HG02763 (cell line): ENCODE results near the gene AQP9.
"Not testable (repeated sequence)": the region's sequence is repeated elsewhere in the genome, so short reads cannot be mapped to it uniquely, and the experiment has no call there.

Experiments
- ATAC-seq: cut with Tn5 transposase; IDR thresholded peaks from one replicate; pipeline ENCODE4 v1.9.1; 2021; ENCODE audit warnings: mild to moderate bottlenecking, moderate library complexity; ENCODE audit not compliant: unreplicated experiment

Gene AQP9, protein sequence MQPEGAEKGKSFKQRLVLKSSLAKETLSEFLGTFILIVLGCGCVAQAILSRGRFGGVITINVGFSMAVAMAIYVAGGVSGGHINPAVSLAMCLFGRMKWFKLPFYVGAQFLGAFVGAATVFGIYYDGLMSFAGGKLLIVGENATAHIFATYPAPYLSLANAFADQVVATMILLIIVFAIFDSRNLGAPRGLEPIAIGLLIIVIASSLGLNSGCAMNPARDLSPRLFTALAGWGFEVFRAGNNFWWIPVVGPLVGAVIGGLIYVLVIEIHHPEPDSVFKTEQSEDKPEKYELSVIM

DNA sequence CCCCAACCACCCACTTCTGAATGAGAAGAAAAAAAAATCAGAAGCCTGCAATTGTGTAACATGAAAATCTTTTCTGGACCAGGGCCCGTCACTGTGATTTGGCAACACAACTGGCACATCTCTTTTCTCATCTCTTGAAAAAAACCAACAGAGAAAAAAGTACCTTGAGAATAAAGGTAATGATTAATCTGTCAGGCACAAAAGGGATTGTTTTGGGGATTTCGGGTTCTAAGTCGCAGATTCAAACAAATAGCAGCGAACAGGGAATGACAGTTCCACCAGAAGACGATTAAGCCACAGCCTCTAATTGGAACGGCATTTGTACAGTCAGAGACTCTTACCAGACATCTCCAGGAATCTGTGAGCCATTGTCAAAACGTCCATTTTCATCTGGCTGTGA, at the start of gene AQP9:
Gene AQP9, plus strand, starts transcription at position 276 of the 400 bp plus-strand sequence. CDS start 185 bp downstream, outside the sequence.
- no peak for ATAC-seq

DNA sequence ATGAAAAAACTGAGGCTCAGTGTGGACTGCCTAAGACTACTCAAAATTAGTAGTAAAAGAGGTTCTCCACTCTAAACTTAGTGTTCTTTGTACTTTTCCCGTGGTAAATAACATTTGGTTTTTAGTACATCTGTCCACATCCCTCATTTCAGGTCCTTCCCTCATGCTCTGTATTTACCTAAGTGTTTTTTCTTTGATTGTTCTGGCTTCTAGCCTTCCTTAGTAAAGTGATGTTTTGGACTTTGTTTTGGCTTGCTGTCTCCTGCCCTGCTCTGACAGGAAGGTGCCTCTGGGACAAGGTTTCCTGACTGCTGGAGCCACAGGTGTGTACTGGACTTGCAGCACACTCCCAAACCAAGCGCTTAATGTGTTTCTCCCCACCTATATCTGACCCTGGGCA, 42.8 kb upstream of the AQP9 start:
- no peak for ATAC-seq

DNA sequence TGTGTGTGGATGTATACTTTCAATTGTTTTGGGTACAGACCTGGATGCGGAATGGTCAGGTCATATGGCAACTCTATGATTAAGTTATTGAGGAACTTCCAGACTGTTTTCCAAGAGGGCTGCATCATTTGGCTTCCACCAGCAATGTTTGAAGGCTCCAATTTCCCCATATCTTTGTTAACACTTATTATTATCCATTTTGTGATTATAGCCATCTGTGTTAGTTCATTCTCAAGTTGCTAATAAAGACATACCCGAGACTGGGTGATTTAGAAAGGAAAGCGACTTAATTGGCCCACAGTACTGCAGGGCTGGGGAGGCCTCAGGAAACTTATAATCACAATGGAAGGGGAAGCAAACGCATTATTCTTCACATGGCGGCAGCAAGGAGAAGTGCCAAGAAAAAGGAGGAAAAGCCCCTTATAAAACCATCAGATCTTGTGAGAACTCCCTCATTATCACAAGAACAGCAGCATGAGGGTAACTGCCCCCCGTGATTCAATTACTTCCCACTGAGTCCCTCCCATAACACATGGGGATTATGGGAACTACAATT, 41.6 kb upstream of the AQP9 start:
- no peak for ATAC-seq

DNA sequence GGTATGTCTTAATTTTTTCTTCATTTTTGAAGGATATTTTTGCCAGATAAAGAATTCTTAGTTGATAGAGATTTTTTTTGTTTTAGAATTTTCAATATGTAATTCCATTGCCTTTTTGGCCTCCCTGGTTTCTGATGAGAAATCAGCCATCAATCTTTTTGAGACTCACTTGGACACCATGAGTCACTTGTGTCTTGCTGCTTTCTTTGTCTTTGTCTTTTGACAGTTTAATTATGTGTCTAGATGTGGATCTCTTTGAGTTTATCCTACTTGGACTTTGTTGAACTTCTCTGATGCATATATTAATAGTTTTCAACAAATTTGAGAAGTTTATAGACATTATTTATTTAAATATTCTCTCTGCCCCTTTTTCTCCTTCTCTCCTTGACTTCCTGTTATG, 34.7 kb upstream of the AQP9 start:
- no peak for ATAC-seq

DNA sequence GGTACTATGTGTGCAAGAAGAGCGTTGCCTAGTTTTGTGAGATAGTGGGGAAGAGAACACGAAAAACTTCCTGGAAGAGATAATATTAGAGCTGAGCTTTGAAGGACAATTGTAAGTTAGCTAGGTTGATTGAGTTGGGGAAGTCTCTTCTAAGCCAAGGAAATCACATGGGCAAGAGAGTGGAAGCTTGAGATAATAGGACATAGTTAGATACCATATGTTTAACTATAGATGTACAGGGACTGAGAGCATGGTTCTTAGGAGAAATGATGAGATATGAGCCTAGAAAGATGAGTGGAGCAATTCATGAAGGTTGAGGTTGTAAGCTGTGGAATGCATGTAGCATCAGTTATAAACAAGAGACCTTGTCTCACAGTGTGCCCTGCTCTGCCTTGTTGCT, 30.1 kb upstream of the AQP9 start:
- no peak for ATAC-seq

DNA sequence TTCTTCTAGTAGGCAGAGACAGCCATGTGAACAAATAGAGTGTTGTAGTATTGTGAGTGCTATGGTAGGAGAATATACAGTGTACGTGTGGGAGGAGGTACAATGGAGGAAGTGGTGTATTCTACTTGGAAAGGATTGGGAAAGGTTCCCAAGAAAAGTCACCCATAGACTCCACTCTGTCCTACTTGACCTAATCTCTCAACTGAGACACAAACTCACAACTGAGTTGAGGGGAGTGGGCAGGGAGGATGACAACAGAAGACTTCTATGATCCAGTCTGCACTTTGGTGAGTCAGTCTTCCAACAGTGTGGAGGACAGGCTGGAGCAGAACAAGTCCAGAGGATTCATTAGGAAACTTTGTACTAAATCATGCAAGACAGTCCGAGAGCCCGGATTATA, 28.8 kb upstream of the AQP9 start:
- ATAC-seq: no peak

DNA sequence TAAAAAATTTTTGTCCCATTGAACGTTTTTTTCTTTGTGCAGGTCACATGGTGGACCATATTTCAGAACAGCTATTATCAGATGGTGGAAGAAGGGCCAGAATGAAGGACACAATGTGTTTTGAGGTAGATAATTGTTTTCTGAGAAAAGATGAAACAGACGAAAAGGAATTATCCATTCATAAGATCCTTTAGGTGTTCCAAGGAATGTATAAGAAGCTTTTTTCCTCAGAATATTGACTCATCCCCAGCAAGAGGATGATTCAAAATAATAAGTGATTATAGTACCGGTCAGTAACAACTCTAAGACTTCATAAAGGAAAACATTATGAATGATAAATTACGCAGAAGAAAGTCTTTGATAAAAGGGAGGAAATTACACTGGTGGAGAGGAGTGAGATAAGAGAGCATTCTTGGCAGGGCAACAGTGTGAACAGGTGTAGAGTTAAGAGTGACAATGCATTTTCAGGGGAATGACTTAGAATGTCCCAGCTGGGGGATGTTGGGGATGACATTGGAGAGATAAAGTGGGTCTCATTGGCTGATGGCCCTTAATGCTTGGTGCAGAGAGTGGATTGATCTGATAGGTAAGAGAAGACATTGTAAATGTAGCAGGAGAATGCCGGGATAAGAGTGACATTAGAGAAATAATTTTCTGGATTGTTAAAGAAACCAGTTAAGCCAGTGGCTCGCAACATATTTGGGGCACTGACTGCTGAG, 27.0 kb upstream of the AQP9 start:
- ATAC-seq: no peak

DNA sequence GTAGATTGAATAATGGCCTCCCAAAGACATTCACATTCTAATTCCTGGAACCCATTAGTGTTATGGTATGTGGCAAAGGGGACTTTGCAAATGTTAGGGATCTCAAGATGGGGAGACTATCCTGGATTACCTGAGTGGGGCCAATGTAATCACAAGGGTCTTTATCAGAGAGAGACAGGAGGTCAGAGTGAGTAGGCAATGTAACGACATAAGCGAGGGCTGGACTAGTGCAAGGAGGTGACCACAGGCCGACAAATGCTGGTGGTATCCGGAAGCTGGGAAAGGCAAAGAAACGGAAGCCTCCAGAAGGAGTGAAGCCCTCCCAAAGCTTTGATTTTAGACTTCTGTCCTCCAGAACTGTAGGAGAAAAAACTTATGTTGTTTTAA, 26.5 kb upstream of the AQP9 start:
- no peak for ATAC-seq

DNA sequence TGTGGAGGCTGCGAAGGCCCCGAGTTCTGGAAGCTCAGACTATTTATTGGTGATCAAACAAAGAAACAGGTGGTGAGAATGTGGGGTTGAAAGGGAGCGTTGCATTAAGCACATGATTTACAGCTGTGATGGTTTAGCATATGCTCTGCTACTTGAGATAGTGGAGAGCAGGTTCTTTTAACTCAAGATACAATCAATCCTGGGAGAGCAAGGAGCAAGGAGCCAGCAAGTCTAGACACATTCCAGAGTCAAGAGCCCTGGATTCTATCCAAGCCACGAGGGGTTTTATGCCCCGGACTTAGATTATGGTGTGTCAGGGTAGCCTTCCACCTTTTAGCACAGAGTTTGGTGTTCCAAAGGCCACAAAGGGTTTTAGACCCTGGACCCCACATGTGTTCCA, 24.8 kb upstream of the AQP9 start:
- ATAC-seq: not testable (repeated sequence)

DNA sequence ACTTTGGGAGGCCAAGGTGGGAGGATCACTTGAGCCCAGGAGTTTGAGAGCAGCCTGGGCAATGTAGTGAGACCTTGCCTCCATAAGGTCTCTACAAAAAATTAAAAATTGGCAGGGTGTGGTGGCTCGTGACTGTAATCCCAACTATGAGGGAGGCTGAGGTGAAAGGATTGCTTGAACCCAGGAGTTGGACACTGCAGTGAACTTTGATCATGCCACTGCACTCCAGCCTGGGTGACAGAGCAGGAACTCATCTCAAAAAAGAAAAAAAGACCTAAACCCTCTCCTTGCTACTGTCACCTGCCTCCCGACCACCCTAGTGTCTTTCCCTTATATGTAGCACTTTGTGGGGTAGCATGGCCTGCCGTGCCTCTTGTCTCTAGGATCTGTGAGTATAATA, 23.8 kb upstream of the AQP9 start:
- no peak for ATAC-seq

DNA sequence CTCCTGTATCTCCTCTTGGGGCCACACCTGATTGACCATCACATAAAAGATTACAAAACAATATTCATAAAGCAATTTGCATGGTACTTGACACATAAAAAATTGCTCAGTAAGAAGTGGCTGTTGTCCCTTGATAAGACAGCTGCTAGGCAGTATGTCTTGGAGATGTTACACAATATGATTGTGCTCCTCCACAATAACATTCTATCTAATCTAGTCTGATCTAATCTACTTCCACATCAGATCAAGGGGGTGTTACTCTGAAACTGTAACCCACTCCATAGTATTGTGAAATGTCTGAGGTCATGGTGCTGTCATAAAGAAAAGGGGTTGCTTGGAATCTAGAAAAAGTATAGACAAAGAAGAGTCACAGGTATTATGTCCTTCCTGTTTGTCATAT, 23.4 kb upstream of the AQP9 start:
- ATAC-seq: no peak

DNA sequence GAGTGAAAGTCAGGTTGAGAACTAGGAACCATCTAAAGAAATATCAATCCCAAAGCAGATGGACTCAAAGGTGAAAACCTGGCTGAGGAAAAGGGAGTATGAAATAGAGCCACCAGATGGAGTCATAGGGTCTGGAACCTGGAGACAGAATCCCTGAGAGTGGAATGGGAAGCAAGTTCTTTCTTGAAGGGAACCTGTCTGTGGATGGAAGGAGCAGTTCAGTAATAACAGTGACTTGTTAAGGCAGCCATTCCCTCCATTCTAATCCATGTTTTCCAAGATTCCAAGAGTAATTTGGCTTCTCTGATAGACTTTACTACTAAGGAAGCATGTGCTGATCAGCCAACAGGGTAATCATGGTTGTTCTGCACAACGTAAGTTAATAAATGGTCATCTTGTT, 22.5 kb upstream of the AQP9 start:
- no peak for ATAC-seq

DNA sequence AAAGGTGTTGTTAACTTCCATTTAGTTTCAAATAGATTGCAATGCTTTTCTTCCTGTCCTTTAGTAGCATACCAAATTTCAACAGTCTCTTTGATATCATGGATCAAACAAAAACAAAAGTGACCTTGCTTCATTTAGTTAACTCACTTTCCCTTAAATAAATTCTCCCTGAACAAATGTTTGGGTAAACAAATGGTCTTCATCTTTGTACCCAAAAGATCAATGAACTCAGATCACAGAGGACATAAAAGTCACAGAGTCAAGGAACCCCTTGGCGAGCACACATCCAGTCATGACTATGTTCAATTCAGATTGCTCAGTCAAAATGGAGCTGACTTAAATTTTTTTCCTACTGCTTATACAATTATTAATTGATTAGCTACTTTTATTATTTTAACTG, 20.6 kb upstream of the AQP9 start:
- no peak for ATAC-seq

DNA sequence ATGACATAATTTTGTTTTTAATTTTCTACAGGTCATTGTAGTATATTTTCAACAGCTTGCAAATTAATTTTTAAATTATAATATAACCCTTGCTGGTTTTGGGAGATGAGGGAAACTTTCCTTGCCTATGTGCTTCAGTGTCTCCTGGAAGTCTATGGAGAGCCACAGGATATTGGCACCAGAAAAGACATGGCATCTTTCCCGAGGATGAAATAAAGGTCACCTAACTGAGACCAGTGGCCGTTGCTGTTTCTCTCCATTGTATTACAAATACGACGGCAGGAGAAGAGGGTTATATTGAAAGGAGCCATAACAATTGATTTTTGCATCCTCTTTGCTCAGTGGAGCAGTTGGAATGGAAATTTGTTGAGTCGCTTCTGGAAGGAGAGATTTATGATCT, 19.9 kb upstream of the AQP9 start:
- no peak for ATAC-seq

DNA sequence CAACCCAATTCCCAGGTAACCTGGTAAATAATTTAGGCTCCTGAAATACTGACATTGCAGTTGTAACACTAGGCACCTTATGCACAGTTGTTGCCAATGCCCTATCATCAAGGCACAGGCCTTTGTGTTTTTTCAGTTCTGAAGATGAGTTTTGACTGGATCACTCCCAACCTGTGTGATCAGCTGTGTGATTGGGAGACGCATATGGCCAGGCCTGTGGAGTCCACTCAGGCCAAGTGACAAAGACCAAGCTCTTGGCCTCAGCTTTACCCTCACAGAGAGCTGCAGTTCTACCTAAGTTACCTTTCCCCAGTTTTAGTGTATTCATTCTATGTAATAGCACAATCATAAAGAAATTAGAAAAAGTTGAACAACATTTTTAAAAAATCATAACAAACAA, 19.2 kb upstream of the AQP9 start:
- ATAC-seq: no peak

DNA sequence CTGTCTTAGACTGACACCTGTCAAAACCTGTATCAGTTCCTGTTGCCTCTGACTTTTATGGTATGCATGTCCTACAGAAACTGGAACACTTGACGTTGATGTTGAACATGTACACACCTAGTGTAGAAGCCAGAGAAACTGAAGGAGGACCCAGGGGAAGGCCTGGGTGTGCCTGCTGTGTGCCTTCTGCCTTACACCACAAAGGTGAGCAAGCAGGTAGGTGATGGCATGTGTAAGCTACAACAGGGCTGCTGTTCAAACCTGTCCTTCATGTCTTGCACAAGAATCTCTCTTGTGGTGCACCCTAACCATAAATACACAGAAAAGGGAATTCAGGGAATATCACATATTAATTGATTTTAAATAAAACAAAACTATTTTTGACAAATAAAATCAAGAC, 13.6 kb upstream of the AQP9 start:
- ATAC-seq: no peak

DNA sequence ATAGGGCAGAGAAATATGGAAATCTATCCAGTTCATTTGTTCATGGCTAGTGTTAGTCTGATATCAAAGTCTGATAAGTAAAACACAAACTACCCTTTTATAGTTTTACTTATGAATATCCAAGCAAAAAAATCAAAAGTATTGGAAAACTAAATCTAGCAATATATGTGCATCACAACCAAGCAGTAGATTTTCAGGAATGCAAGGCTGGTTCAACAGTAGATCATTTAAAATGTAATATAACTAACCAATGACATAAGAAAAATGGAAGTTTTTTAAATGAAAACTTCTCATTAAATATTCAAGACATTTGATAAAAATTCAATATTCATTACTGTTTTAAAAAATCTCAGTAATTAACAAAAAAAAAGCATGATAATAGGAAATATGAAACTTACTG, 12.8 kb upstream of the AQP9 start:
- no peak for ATAC-seq

DNA sequence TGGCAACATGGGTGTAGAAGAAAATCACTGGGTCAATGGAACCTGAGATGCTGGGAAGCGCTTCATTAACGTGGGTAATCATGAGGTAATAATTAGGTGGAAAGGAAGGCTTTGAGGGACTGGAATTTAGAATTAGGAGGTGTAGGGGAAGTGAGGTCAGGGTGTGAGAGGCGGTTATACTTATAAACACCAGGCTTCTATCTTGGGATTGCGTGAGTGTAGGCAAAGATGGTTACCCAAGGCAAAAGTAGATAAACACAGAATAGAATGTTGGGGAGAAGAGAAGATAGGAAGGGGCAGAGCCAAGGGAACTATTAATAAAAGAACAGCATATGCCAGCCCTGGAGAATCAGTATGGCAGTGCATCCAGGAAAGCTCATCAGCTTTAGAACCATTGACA, 3.3 kb upstream of the AQP9 start:
- no peak for ATAC-seq

DNA sequence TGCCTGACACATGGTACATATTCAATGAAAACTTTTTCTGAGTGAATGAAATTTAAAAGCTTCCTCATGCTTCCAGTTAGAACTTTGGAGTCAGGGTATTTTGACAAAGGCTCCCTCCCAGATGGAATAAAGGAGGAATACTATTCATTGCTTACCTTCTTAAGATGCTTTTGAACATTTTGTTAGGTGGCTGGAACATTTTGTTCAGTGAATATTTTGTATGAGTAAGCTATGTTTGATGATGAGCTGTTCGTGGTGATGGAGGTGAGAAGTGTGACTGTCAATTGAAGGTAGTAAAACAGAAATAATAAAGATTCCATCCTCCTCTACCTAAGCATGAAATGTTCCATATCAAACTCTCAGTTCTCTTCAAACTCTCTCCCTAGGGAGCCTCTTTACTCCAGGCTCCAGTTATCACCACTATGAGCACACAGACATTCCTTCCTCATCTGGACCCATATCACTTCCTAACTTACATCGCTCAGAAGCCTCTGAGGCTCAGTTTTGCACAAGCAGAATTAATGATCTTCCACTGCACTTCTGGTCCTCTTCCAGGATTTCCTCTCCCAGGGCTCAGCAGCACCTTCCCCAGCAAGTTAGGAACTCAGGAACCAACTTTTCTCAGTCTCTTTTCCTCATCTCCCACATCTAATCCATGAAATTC, 2.5 kb upstream of the AQP9 start:
- no peak for ATAC-seq

DNA sequence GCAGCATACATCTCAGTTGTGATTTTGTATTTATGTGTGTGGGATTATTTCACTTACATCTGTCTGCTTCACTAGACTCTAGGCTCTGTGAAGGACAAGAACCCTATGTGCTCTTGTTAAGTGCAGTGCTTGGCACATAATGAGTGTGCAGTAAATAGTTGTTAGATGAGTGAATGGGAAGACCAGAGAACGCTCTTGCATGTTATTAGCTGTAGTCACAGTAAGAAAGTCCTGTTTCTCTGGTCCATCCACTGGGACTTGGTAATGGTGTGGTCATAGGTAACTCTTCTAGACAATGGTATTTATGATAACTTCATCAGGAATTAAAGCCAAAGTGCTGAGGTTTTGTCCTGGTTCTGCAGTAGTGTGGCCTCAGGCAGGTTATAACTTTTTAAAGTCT, 1.4 kb upstream of the AQP9 start:
- ATAC-seq: no peak

DNA sequence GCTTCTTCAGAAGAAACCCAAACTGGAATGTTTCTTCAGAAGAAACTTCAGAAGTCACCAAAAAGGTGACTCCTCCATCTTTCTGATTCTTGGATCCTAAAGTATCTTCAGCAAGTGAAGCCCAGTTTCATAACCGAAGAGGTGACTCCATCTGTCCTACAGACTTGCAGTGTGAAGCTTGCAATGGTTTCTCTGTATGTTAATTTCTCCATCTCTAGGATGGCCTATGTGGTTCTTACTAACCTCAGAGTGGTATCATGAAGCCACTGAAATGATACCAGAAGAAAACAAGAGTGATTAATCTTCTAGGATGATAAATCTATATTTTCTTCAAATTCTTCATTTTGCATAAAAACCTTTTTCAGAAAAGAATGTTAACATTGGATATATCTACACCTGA, 495 bp upstream of the AQP9 start:
- no peak for ATAC-seq
